CD4-positive, alpha-beta T cell treated with Interleukin-10 for 1 hour (primary cell): ENCODE data around the gene MUC6.

Experiments used
- DNase-seq: peaks from one replicate; pipeline ENCODE4 v3.0.0-alpha.2; 2020

MUC6 gene

DNA sequence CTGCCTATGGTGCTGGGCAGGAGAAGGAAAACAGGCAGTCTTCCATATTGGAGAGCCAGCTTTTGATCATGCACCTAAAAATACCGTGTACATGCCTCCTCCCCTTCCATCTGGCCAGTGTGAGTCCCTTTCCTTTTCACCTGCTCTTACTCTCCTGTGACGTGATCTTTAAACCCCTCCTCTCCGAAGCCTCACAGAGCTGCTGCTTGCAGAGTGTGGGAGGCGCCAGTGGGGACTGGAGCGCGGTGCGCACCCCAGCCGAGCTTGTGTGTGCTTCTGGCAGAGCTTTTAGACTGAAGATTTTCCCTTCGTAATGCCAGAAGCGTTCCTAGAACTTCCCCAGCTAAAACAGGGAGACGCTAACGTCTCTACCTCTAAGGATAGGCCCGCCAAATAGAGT, 29.8 kb downstream of the MUC6 start:
- no peak for DNase-seq

DNA sequence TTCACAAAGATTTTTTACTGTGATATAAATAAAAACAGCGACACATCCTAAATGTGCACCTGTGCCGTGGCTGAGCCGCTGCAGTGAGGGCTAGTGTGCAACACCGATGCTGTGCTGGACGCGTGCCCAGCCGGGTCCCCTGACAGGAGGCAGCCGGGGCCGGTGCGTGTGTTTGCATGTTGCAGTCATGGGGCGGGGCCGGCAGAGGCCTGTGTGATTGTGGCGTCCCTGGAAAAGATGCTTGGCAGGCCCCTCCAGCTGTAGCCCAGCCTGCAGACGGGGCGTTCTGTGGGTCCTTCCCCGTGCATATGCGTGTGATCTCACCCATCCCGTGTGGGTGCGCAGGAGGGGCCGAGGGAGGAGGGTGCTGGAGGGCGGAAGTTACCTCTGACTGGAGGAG, 30.6 kb downstream of the MUC6 start:
- no peak for DNase-seq

DNA sequence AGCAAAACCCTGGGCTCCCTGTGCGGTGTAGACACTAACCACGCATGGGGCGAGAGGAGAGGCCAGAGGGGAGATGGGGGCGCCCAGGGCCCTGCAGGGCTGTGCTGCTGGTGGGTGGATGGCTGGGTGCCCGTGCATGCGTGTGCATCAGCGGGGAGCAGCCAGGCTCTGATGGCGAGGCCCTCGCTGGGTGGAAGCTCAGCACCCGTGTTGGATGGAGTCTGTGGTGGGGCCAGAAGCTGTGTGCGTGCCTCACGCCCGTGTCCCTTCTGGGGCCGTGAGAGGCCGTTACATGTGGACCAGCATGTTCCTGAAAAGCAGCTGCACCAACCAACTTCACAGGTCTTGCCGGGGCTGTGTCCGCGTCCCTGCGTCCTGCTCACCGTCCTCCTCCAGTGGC, 33.4 kb downstream of the MUC6 start:
- DNase-seq = no peak

DNA sequence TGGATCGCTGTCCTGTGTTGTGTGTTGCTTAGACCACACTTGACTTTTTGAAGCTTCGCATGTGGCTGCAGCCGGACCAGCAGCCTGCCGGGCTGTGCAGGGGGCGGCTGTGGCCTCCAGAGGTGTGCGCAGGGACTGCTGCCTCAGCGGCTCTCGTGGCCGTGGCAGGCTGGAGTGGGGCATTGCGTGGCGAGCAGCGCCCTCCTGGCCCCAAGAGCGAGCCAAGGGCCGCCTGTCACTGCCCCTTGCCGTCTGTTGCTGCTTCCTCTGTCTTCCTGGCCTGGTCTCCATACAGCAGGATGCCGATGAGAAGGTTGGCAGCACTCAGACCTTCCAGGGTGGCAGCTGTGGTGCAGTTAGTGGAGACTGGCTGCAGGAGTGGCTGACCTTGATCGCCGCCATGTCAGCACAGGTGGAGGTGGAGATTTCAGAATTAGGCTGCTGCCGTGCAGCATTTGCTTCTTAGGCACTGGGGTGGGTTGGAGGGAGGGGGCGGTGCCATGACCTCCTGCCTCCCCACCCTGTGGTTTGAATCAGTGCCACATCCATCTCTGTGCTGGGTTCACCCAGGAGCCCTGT, 34.0 kb downstream of the MUC6 start:
- DNase-seq = no peak

DNA sequence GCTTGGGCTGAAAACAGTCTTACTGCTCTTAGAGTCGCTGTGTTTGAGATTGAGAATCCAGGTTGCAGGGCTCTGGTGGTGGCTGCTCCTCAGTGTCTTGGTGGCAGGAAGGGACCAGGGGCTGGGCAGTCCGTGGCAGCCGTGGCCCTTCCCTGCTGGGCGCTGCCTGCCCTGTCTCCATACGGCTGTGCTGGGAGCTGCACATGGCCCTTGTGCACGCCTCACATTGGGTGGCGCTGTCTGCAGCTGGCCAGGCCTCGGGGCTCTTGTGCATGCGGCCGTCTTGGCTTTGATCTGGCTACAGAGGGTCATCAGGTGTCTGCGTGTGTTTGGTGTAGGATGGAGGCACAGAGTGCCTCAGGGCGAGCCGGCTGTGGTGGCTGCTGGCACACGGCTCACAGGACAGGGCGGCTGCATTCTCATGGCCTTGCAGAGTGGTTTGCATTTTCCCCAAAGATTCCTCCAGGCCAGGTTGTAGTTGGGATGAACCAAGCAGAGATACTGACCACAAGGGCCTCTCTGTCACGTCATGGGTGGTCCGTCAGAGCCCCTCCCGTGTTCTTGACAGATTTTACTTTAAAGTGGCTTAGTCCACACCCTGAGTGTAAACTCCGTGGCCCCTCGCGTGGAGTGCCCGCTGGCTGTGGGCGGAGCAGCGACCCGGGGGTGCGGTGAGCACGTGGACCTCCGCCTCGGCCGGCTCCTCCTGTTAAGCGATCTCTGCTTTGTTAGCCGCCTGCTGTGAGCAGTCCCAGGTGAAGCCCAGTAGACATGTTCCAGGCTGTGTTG, 34.7 kb downstream of the MUC6 start:
- no peak for DNase-seq

DNA sequence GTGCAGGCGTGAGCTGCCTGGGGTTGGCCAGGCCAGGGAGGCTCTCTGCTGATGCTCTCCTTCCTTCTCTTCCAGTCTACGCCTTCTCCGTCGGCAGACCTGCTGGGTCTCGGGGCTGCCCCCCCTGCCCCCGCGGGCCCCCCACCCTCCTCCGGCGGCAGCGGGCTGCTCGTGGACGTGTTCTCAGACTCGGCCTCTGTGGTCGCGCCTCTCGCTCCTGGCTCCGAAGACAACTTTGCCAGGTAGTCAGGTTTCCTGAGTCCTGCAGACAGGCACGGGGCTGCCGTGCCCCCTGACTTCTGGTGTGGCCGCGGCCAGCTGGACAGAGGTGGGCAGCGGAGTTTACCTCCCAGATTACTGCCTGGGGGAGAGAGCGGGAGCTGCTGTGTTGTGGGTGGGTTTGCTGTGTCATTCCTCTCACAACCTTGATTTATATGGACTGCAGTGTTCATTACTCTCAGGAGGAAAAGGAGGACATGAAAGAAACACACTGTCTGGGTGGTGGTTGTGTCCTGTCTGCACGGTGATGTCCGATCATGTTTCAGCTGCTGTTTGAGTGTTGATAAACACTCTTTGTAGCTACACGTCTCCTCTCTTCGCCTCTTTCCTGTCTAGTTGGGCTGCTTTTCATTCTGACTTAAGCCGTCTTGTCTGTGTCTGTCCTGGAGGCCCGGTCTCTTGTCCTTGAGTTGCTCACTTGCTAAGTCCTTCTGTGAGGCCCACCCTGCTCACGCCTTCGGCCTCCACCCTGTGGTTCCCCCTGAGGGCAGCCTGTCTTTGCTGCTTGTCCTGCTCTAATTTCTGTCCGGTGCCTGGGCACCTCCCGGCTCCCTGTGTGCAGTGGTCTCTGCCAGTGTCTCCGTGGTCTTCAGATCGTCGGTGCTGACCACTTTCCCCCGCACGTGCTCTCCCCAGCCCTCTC, 35.9 kb downstream of the MUC6 start:
- no peak for DNase-seq

DNA sequence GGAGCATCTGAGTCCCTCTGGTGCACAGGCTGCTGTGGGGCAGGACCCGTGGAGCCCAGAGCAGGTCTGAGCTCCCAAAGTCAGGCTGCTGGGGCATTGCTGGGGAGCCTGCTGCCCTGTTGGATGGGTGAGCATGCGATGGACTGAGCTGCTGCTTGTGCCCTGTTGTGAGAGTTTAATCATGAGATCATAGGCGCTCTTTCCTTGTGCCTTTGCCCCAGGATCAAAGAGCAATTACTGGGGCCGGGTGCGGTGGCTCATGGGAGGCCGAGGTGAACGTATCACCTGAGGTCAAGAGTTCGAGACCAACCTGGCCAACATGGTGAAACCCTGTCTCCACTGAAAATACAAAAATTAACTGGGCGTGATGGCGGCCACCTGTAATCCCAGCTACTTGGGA, 37.5 kb downstream of the MUC6 start:
- DNase-seq = no peak

DNA sequence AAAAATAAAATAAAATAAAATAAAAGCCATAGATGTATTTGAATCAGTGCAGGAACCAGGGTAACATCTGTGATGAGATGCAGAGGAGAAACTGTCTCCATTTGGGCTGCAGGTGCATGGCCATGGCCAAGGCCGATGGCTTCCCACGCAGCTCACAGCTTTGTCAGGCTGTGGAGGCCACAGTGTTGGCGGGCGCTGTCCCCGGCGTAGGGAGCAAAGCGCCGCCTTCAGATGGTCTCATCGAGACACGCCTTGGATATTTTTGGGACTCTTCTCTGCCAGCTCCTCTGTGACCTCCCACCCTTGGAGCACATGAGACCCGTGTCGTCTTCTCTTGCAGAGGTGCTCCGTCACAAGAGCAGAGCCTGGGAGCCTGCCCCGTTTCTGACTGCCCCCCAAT, 38.6 kb downstream of the MUC6 start:
- no peak for DNase-seq

DNA sequence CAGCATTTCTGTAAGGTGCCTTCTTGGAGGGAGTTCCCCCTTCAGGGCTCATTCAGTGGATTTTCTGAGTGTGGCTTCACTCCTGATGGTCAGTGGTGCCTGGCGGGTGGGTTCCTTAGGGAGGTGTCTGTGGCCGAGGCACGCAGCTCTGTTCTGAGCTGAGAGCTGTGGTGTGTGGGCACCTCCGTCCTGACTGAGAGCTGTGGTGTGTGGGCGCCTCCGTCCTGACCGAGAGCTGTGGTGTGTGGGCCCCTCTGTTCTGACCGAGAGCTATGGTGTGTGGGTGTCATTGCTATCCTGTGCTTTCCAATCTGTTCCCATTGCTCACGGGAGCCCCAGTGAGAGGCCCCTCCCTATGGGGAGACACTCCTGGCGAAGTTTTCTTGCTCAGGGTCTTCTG, 39.8 kb downstream of the MUC6 start:
- DNase-seq = no peak

DNA sequence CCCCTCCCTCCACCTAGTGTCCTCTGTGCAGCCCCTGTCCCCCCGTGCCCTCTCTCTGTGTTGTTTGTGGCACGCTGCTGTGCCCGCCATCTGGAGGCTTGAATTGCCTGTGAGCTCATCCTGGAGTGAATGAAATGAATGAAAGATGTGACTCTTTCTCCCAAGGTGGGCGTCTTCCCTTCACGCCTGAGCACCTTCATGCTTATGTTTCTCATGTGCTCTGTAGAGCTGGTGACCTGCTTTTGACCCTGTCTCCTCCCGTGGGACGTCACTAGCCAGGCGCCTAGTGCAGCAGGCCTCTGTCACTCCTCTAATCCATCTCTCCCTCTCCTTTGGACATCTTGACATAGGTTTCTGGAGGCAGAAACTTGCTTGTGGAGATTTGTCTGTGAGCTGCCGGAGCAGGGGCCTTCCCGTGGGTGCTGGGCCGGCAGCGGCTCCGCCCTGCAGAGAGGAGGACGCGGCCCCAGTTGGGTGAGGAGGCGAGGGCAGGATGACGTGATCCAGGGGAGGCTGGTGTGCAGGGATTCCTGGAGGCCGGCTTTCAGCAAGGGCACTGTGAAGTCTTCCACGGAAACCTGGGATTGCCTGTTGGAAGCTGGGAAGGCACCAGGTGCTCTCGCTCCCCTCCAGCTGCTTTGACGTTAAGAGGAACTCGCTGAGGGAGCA, 40.6 kb downstream of the MUC6 start:
- DNase-seq = no peak

DNA sequence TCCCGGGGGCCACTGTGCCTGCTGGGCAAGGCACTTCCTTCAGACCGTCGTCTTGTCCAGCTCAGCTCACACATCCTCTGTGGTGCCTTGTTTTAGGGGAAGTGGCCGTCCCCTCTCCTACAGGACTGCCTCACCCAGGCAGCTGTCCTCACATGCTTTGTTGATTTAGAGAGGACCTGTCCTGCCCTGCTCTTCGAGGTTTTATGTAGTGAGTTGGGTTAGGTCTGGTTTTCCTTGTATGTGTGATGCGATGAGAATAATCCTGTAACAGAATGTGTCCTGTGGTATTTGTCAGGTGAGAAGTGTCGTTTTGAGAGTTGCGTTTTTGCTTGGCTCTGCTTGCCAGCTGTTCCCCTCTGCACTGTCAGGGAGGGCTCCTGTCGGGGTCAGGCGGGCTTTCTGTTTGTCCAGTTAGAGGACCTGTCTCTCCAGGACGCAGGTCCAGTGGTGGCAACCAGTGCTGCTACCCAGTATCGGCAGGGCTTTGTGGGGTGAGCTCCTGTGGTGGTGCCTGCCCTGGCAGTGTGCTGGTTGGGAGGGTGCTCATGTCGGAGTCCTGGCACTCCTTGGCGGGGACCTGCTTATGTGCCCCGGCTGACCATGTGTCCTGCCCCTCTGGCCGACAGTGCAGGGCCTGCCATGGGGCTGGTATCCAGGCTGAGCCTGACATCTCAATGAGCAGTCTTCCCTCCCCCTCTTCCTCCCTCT, 41.3 kb downstream of the MUC6 start:
- DNase-seq = no peak

DNA sequence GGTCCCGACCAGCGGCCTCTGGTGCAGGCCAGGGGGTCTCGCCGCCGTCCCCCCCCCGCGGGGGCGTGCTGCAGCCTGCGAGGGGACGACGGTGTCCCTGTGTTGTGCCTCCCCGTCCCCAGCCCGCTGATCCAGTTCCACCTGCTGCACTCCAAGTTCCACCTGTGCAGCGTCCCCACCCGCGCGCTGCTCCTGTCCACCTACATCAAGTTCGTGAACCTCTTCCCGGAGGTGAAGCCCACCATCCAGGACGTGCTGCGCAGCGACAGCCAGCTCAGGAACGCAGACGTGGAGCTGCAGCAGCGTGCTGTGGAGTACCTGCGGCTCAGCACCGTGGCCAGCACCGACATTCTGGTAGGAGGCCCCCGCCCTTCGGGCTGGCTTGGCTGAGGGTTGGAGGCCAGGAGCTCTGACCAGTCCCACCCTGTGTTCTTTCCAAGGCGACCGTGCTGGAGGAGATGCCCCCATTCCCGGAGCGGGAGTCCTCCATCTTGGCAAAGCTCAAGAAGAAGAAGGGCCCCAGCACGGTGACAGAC, 42.8 kb downstream of the MUC6 start:
- DNase-seq = no peak

DNA sequence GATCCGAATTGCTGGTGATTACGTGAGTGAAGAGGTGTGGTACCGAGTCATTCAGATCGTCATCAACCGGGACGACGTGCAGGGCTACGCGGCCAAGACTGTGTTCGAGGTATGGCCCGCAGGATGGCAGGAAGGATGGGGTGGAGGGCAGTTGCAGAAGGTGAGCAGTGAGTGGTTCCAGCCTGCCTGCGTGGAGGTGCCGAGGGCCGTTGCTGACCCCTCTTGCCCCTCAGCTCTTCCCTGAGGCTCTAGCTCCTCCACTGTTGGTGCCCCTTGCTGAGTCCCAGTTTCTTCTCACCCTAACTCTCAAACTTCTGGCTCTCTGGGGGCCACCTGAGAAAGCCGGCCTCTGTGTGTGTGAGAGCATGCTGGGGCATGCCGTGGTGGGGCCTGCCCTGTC, 43.9 kb downstream of the MUC6 start:
- DNase-seq = no peak

DNA sequence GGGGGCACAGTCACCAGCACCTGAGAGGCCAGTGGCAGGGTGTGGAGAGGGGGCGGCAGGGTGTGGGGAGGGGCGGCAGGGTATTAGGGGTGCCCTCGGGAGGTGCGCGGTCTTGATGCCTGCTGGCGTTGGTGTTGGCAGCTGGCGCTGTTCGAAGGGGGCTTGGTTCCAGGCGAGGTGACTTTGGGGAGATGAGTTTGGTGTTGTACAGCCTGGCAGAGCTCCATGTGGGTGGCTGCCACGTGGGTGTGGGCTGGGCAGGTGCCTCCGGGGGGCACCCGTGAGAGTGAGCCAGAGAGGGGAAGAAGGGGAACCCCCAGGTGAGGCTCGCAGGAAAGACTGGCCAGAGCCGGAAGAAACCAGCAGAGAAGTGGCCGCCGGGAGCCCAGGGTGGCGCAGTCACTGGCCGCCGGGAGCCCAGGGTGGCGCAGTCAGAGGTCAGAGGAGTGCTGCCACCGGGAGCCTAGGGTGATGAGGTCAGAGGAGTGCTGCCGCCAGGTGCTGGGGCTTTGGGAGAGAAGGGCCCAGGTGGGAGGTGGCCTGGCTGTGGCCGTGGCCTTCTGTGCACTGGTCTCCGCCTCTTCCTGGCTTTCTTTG, 44.7 kb downstream of the MUC6 start:
- no peak for DNase-seq

DNA sequence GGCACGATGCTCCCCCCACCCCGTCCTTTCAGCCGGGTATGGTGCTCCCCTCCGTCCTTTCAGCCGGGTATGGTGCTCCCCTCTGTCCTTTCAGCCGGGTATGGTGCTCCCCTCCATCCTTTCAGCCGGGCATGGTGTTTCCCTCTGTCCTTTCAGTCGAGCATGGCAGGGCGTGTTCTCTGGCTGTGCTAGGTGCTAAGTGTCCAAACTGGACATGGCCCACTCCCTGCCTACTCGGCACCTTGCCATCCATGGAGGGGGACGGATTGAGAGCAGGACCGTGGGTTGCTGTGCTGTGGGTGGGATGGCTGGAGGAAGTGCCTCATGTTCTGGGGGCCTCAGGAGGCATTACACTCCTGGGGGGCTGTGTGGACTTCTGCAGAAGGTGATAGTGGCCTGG, 45.5 kb downstream of the MUC6 start:
- DNase-seq = no peak

DNA sequence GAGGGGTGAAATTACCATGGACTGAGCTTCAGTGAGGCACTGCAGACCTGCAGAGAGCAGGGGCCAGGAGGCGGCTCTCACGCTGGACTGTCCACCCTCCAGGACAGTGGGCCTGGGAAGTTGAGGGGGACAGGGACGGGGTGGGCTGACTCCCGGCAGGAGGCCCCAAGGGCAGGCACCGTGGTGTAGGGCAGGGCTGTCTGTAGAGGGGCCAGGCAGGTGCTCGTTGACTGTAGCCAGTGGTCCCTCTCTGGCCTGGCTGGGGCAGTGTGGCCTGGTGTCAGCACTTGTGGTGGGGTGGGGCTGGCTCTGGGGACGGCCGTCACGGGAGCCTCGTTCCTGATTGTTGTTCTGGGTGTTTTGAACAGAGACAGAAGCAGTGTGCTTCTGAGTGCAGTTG, 46.4 kb downstream of the MUC6 start:
- no peak for DNase-seq

DNA sequence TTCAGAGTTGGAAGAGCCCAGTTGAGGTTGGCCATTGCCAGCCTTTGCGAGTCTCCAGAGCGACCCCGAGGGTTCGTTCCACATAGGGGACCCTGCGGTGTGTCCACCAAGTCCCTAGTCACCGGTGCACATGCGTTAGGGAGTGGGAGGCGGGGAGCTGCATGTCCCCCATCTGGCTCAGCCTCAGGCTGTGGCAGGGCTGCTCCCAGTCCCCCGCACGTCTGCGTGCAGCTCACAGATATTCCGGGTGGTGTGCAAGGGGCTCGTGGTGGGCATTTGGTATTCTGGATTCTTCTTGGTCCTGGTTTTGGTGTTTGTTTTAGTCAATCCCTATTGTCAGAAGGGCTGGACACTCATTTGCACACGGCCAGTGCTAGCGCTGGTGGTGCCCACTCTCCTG, 48.8 kb downstream of the MUC6 start:
- DNase-seq = no peak

DNA sequence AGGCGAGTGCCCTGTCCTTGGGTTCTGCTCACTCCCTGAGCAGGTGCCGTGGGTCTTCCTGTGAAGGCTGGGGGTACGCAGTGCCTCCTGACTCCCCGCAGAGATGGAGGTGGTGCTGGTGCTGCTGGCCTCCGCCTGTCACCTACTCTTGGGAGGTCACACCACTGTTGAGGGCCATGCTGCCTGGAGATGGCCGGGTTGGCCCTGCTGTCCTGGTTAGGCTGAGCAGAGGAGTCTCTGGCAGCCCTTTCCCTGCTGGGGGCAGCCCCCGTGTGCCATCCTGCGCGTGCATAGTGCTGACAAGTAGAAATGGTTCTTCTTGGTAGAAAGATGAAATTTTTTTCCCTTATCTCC, 49.6 kb downstream of the MUC6 start:
- no peak for DNase-seq

DNA sequence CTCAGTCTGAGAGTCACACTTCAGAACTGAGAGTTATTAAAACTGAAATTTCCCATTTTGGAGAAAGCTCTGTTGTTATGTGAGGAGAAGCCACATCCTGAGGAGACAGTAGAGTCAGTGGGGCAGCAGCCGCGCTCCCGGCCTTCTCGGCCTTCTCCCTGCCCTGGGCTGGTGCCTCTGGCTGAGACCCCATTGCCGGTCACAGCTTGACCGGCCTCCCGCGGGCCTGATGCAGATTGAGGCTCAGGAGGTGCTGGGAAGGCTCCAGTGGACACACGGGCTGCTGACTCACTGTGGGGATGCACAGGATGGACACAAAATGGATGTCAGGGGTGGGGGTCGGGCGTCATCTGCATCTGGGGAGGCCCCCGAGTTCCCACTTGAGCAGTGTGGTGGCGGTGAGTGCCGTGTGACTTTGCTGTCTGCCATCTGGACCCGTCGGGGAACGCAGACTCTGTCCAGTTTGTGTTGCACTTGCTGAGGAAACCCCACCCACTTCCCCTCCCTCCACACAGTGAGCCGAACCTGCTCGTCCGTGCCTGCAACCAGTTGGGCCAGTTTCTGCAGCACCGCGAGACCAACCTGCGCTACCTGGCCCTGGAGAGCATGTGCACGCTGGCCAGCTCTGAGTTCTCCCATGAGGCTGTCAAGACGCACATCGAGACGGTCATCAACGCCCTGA, 50.1 kb downstream of the MUC6 start:
- DNase-seq = no peak

DNA sequence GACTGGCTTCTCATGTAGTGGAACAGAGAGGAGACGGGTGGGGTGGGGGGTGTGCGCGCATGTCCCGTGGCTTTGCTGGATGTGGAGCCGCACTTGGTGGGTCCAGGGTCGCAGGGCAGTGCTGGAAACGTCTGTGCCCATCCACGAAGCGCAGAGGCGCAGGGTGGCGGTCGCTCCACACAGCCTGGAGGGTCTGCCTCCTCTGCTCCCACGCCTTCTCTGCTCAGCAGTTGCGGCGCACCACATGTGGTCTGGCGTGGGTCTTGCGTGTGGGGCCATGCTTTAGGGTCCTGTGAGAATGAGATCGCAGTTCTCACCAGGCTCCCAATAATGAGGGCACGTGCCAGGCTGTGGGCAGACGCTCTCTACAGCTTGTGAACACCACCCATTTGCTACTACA, 50.7 kb downstream of the MUC6 start:
- DNase-seq = no peak

DNA sequence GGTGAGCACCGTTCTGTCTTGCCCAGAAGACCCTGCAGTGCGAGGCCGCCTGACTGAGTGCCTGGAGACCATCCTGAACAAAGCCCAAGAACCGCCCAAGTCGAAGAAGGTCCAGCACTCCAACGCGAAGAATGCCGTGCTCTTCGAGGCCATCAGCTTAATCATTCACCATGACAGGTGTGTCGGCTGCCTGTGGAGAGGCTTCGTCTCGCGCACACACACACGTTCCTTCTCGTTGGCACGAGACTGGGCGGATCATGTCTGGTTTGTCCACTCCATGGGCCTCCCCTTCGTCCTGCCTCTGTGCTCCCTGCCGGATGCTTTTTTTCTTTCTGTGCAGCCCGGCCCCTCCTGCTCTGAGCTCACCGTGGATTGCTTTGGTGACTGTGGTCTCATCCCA, 51.1 kb downstream of the MUC6 start:
- DNase-seq = no peak

DNA sequence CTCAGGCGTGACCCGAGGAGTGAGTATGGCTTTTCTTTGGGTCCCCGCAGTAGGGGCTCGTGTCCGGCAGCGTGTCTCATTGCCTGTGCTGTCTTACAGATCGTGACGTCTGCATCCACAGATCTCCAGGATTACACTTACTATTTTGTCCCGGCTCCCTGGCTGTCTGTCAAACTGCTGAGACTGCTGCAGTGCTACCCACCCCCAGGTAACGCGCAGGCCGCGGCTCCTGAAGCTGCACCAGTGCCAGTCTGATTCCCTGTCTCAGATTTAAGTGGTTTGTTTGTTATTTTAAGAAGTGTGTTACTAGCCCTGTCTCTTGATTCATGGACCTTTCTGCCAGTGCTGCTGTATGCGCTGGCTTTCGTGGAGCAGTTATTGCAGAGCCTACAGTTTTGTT, 52.0 kb downstream of the MUC6 start:
- DNase-seq = no peak
